Activated CD8-positive, alpha-beta memory T cell treated with anti-CD3 and anti-CD28 coated beads, Interleukin-2, amount 50 U/mL, for 1 hour (primary cell): ENCODE results near the gene SPIRE2.
"Not testable (repeated sequence)": the region's sequence is repeated elsewhere in the genome, so short reads cannot be mapped to it uniquely, and the experiment has no call there.

Experiments used
- DNase-seq: peaks from one replicate; pipeline ENCODE4 v3.0.0-alpha.2; 2020; ENCODE audit errors: extremely low read depth

SPIRE2 gene

GRCh38 chr16:89863741-89864526 is 35.7 kb downstream of the SPIRE2 start:
- no peak for DNase-seq

- DNase-seq = no peak
Measured at GRCh38 chr16:89864527-89864820, 36.2 kb downstream of the SPIRE2 start.

GRCh38 chr16:89867918-89868317 is 39.6 kb downstream of the SPIRE2 start:
- DNase-seq = no peak

GRCh38 chr16:89869911-89870310 is 41.6 kb downstream of the SPIRE2 start:
- DNase-seq = no peak

- DNase-seq = no peak
Measured at GRCh38 chr16:89870440-89870839, 42.2 kb downstream of the SPIRE2 start.

- DNase-seq = no peak
Measured at GRCh38 chr16:89871895-89872294, 43.6 kb downstream of the SPIRE2 start.

GRCh38 chr16:89873109-89873971 is 45.1 kb downstream of the SPIRE2 start, which contains the start of gene TCF25:
TSS of gene TCF25 (plus strand) at chr16:89873592. CDS start at chr16:89873668, 76 bp downstream.
- DNase-seq = peak; percentile 69

- DNase-seq = peak; percentile 92
Measured at GRCh38 chr16:89873972-89874689, 45.9 kb downstream of the SPIRE2 start.

- not testable (repeated sequence) for DNase-seq
Measured at GRCh38 chr16:89879123-89879522, 50.8 kb downstream of the SPIRE2 start.

- DNase-seq = no peak
Measured at GRCh38 chr16:89880477-89881367, 52.4 kb downstream of the SPIRE2 start.

- no peak for DNase-seq
Measured at GRCh38 chr16:89881368-89881730, 53.1 kb downstream of the SPIRE2 start.

GRCh38 chr16:89883346-89884040 is 55.2 kb downstream of the SPIRE2 start:
- DNase-seq = no peak

- DNase-seq = no peak
Measured at GRCh38 chr16:89884041-89884421, 55.8 kb downstream of the SPIRE2 start.

- DNase-seq = no peak
Measured at GRCh38 chr16:89887243-89887642, 59.0 kb downstream of the SPIRE2 start.

- DNase-seq = no peak
Measured at GRCh38 chr16:89890200-89890599, 61.9 kb downstream of the SPIRE2 start.

- no peak for DNase-seq
Measured at GRCh38 chr16:89890886-89891657, 62.8 kb downstream of the SPIRE2 start.

- no peak for DNase-seq
Measured at GRCh38 chr16:89892055-89892630, 63.9 kb downstream of the SPIRE2 start.

- no peak for DNase-seq
Measured at GRCh38 chr16:89892635-89893034, 64.4 kb downstream of the SPIRE2 start.

GRCh38 chr16:89893642-89894548 is 65.6 kb downstream of the SPIRE2 start:
- DNase-seq = no peak
